Activated naive CD4-positive, alpha-beta T cell treated with anti-CD3 and anti-CD28 coated beads, Interleukin-2, amount 50 U/mL, for 16 hours (primary cell): Measurements from ENCODE around the gene ITGA11.

Experiments
- DNase-seq: peaks from one replicate; pipeline ENCODE4 v3.0.0-alpha.2; 2020

ITGA11 gene

GRCh38 chr15:68447976-68448755, 16.2 kb upstream of the ITGA11 start:
- DNase-seq = no peak

- no peak for DNase-seq
Measured at GRCh38 chr15:68447209-68447608, 15.2 kb upstream of the ITGA11 start.

GRCh38 chr15:68445351-68445750, 13.4 kb upstream of the ITGA11 start:
- no peak for DNase-seq

GRCh38 chr15:68444336-68444735, 12.4 kb upstream of the ITGA11 start:
- DNase-seq = no peak

GRCh38 chr15:68442903-68443302, 10.9 kb upstream of the ITGA11 start:
- no peak for DNase-seq

GRCh38 chr15:68442041-68442440, 10.1 kb upstream of the ITGA11 start:
- DNase-seq = no peak

- DNase-seq = no peak
Measured at GRCh38 chr15:68441045-68441743, 9.2 kb upstream of the ITGA11 start.

- DNase-seq = no peak
Measured at GRCh38 chr15:68440136-68440535, 8.2 kb upstream of the ITGA11 start.

- DNase-seq = no peak
Measured at GRCh38 chr15:68439506-68439905, 7.5 kb upstream of the ITGA11 start.

GRCh38 chr15:68436680-68437079, 4.7 kb upstream of the ITGA11 start:
- no peak for DNase-seq

- no peak for DNase-seq
Measured at GRCh38 chr15:68435966-68436365, 4.0 kb upstream of the ITGA11 start.

GRCh38 chr15:68434021-68434420, 2.1 kb upstream of the ITGA11 start:
- no peak for DNase-seq

GRCh38 chr15:68433551-68433950, 1.6 kb upstream of the ITGA11 start:
- no peak for DNase-seq

GRCh38 chr15:68432441-68433064, 590 bp upstream of the ITGA11 start:
- no peak for DNase-seq

GRCh38 chr15:68431037-68431791, 749 bp downstream of the ITGA11 start:
- DNase-seq = no peak

GRCh38 chr15:68430471-68431036, 1.4 kb downstream of the ITGA11 start:
- no peak for DNase-seq

- no peak for DNase-seq
Measured at GRCh38 chr15:68429691-68430470, 2.1 kb downstream of the ITGA11 start.

GRCh38 chr15:68428431-68428940, 3.5 kb downstream of the ITGA11 start:
- no peak for DNase-seq

- no peak for DNase-seq
Measured at GRCh38 chr15:68427963-68428362, 4.0 kb downstream of the ITGA11 start.

GRCh38 chr15:68427366-68427765, 4.6 kb downstream of the ITGA11 start:
- no peak for DNase-seq

GRCh38 chr15:68426116-68426515, 5.8 kb downstream of the ITGA11 start:
- DNase-seq = no peak
